Cardiac septum (tissue), 1 donor: ENCODE measurements around the gene RAD52. TPM values are rescaled to one million over a fixed set of nuclear protein-coding genes. Genes with fewer than 3 reads are reported as not detected.

ENCODE experiments used
- DNase-seq: peaks from one replicate; pipeline ENCODE4 v3.0.0-alpha.2; 2020; ENCODE audit warnings: low spot score
- intact Hi-C: fragments of 100-400 bp; cut with DNase I; formaldehyde crosslinking; loops from one replicate; pipeline ENCODE4 v1.14.0; 2022
- total RNA-seq: library from RNA; stranded (reverse); fragmentation: NEBNext Ultra II Directional; extraction: Animal tissue kit (Norgen Biotek cat#: 25700); gene quantifications from one replicate; pipeline ENCODE4 v1.2.1, GENCODE V29; 2021
- donor health status: DM: no; HTN: no; CAD: no.

The RAD52 gene
- total RNA-seq, 1 donor from 2014 or later, result 9.2 TPM

- intact Hi-C loops, result no loop called here
- DNase-seq, result no peak
Observed at GRCh38 chr12:926641-927040, 22.9 kb downstream of the RAD52 start.

GRCh38 chr12:922285-922684, 27.2 kb downstream of the RAD52 start:
- intact Hi-C loops, result no loop called here
- no peak for DNase-seq

GRCh38 chr12:920676-921075, 28.8 kb downstream of the RAD52 start:
- no peak for DNase-seq

GRCh38 chr12:916712-917445, 32.6 kb downstream of the RAD52 start:
- DNase-seq, result no peak
- intact Hi-C loops, result no loop called here

More at GRCh38 chr12:920676-921075, 28.8 kb downstream of the RAD52 start:
- intact Hi-C loops, result no loop called here

- no peak for DNase-seq
- intact Hi-C loops, result no loop called here
Observed at GRCh38 chr12:916240-916639, 33.3 kb downstream of the RAD52 start.

GRCh38 chr12:915090-915489, 34.4 kb downstream of the RAD52 start:
- no peak for DNase-seq
- intact Hi-C loops, result no loop called here

- intact Hi-C loops, result no loop called here
- no peak for DNase-seq
Observed at GRCh38 chr12:913919-914698, 35.4 kb downstream of the RAD52 start.

GRCh38 chr12:912466-913235, 36.8 kb downstream of the RAD52 start:
- no peak for DNase-seq
- intact Hi-C loops, result no loop called here

GRCh38 chr12:911191-911826, 38.2 kb downstream of the RAD52 start:
- no peak for DNase-seq
- intact Hi-C loops, result no loop called here

- intact Hi-C loops, result no loop called here
- DNase-seq, result no peak
Observed at GRCh38 chr12:910416-910815, 39.1 kb downstream of the RAD52 start.

- intact Hi-C loops, result no loop called here
- no peak for DNase-seq
Observed at GRCh38 chr12:909861-910260, 39.6 kb downstream of the RAD52 start.

- DNase-seq, result no peak
- intact Hi-C loops, result no loop called here
Observed at GRCh38 chr12:907413-908185, 41.9 kb downstream of the RAD52 start.

GRCh38 chr12:906062-906585, 43.4 kb downstream of the RAD52 start:
- no peak for DNase-seq
- intact Hi-C loops, result no loop called here

- intact Hi-C loops, result no loop called here
- DNase-seq, result no peak
Observed at GRCh38 chr12:905261-906031, 44.0 kb downstream of the RAD52 start.

GRCh38 chr12:904010-904414, 45.5 kb downstream of the RAD52 start:
- no peak for DNase-seq
- intact Hi-C loops, result no loop called here

- intact Hi-C loops, result no loop called here
- DNase-seq, result no peak
Observed at GRCh38 chr12:903055-903454, 46.4 kb downstream of the RAD52 start.

GRCh38 chr12:902581-902980, 46.9 kb downstream of the RAD52 start:
- intact Hi-C loops, result no loop called here
- DNase-seq, result no peak

GRCh38 chr12:897386-897785, 52.1 kb downstream of the RAD52 start:
- intact Hi-C loops, result loop anchor here (10.0 kb wide), 1 partner anchor 53 kb away; no protein-coding TSS in a partner anchor
- DNase-seq, result no peak
